Osteoblast (primary cell): ENCODE measurements around the gene LASP1. TPM values are rescaled to one million over a fixed set of nuclear protein-coding genes. Genes with fewer than 3 reads are reported as not detected.

Experiments
- DNase-seq: peaks from one replicate; pipeline ENCODE4 v3.0.0; 2011; ENCODE audit warnings: low spot score, mixed read lengths; ENCODE audit not compliant: insufficient read length; ENCODE audit errors: missing footprints
- H2AFZ ChIP-seq: 2 replicates; pipeline ENCODE4 v1.6.0; 2011; ENCODE audit warnings: mild to moderate bottlenecking, low read length
- H3K27ac ChIP-seq: 2 replicates; pipeline ENCODE4 v1.5.1; 2011; ENCODE audit warnings: mild to moderate bottlenecking, low read depth, low read length, moderate library complexity
- H3K27me3 ChIP-seq: 2 replicates; pipeline ENCODE4 v1.6.0; 2012; ENCODE audit warnings: mild to moderate bottlenecking, control low read depth, inconsistent platforms, low read length, moderate library complexity; ENCODE audit not compliant: insufficient read depth
- H3K36me3 ChIP-seq: 2 replicates; pipeline ENCODE4 v1.5.1; 2011; ENCODE audit warnings: mild to moderate bottlenecking, low read length, control low read depth, moderate library complexity; ENCODE audit not compliant: insufficient read depth
- H3K4me1 ChIP-seq: 2 replicates; pipeline ENCODE4 v1.5.1; 2011; ENCODE audit warnings: mild to moderate bottlenecking, low read length, control low read depth, moderate library complexity; ENCODE audit not compliant: insufficient read depth
- H3K4me2 ChIP-seq: 2 replicates; pipeline ENCODE4 v1.6.0; 2011; ENCODE audit warnings: mild to moderate bottlenecking, low read length; ENCODE audit not compliant: insufficient read depth
- H3K4me3 ChIP-seq: fragments of 200-600 bp; sonication (generic); 3 replicates; pipeline ENCODE4 v1.5.1; 2012; ENCODE audit warnings: mild to moderate bottlenecking, low read length, inconsistent platforms; ENCODE audit not compliant: insufficient read depth
- H3K79me2 ChIP-seq: 2 replicates; pipeline ENCODE4 v1.6.0; 2012; ENCODE audit warnings: mild to moderate bottlenecking, low read length, control low read depth, inconsistent platforms; ENCODE audit not compliant: insufficient read depth
- H3K9me3 ChIP-seq: 2 replicates; pipeline ENCODE4 v1.5.1; 2011; ENCODE audit warnings: low read depth, low read length, control low read depth
- H4K20me1 ChIP-seq: 2 replicates; pipeline ENCODE4 v1.6.0; 2012; ENCODE audit warnings: mild to moderate bottlenecking, low read length, control low read depth; ENCODE audit not compliant: insufficient read depth
- total RNA-seq: library from RNA; depleted of rRNA; stranded (reverse); fragments of >200 nt; gene quantifications from 2 replicates; pipeline ENCODE4 v1.2.3, GENCODE V29; 2012
- TF ChIP-seq, protein P1 (sequence below): IDR thresholded peaks from 2 replicates; pipeline ENCODE4 v1.5.1; 2011; ENCODE audit warnings: mild to moderate bottlenecking, low read depth, low read length, moderate library complexity; ENCODE audit errors: extremely low read depth

LASP1 gene
- total RNA-seq, 1 donor, result 228 TPM

- no peaks in the 10 kb centered on the region for H3K9me3 ChIP-seq
- no peak overlapping the region for H2AFZ ChIP-seq
- no peak overlapping the region for H3K4me2 ChIP-seq
- peak overlapping the region; percentile 51 for H3K27ac ChIP-seq
- H4K20me1 ChIP-seq, result peaks cover 80% of the 10 kb centered on the region
- H3K4me1 ChIP-seq, result no peaks in the 10 kb centered on the region
- H3K4me3 ChIP-seq, result no peak overlapping the region
- H3K36me3 ChIP-seq, result peaks cover 88% of the 10 kb centered on the region
- TF ChIP-seq, protein P1, sequence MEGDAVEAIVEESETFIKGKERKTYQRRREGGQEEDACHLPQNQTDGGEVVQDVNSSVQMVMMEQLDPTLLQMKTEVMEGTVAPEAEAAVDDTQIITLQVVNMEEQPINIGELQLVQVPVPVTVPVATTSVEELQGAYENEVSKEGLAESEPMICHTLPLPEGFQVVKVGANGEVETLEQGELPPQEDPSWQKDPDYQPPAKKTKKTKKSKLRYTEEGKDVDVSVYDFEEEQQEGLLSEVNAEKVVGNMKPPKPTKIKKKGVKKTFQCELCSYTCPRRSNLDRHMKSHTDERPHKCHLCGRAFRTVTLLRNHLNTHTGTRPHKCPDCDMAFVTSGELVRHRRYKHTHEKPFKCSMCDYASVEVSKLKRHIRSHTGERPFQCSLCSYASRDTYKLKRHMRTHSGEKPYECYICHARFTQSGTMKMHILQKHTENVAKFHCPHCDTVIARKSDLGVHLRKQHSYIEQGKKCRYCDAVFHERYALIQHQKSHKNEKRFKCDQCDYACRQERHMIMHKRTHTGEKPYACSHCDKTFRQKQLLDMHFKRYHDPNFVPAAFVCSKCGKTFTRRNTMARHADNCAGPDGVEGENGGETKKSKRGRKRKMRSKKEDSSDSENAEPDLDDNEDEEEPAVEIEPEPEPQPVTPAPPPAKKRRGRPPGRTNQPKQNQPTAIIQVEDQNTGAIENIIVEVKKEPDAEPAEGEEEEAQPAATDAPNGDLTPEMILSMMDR, result no peak
- no peaks in the 10 kb centered on the region for H3K27me3 ChIP-seq
- peaks cover 96% of the 10 kb centered on the region for H3K79me2 ChIP-seq
- no peak for DNase-seq
These were observed 36.8 kb downstream of the LASP1 start for GRCh38 chr17:38906460-38907228.

DNA sequence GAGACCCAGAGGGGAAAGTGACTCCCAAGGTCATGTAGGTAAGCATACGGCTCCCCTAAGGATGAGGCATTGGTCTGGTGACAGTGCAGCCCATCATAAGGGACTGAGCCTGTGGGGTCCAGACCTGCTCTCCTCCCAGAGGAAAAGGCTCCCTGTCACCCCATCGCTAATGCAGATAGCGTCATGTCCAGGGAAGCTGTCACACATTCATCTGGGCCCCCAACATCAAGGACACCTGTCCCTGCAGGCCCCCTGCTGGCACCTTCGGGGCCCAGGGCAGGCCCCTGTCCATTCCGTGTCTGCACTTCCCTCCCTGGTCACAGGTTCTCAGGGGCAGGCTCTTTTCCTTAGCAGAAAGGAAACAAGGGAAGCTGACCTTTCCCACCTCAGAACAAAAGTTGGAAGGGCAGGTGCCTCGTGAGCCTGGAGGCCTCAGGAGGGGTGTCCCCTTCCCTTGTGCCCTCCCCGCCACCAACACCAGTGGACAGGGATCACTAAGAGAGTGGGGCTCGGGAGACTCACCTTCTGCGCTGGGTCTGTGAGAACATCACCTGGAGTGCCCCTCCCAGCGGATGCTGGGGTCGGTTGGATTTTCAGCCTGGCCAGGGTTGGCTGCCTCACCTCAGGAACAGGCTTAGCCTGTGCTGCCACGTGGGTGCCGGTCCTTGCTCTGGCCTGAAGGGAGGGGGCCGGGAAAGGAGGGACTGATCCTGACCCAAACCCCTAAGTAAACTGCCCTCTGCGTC lies 38.2 kb downstream of the LASP1 start:
- Histone ChIP-seq H3K4me3 (no peak overlapping the region), H3K9me3 (no peaks in the 10 kb centered on the region), H3K27ac (no peak overlapping the region), H2AFZ (no peak overlapping the region), H3K4me2 (no peak overlapping the region), H3K27me3 (no peaks in the 10 kb centered on the region), H3K4me1 (peaks cover 5% of the 10 kb centered on the region), H3K79me2 (peaks cover 99% of the 10 kb centered on the region), H3K36me3 (peaks cover 90% of the 10 kb centered on the region), H4K20me1 (peaks cover 82% of the 10 kb centered on the region)
- TF ChIP-seq, protein P1, result no peak
- peak; percentile 54 for DNase-seq

DNA sequence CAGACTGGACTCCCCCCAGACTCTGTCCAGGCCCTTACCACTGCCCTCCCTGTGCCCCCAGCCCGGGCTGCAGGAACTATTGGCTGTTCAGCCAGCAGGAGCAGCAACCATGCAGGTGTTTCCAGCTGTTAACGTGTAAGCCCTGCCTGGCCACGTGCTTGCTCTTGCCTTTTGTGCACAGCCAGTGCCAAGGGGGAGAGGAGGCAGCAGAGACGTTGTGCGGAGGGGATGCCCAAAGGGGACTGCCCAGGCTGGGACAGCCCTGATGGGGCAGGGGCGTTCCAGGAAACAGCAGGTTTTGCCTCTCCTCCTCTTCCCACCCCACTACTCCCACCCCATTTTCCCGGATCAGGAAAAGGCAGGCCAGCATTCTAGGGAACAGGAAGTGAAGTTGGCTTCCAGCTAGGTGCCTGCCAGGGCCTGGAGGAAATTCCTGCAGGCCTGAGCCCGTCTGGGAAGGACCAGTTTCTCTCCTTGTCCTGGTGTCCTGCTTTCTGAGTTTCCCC lies 38.9 kb downstream of the LASP1 start:
- no peak overlapping the region for H2AFZ ChIP-seq
- H3K9me3 ChIP-seq, result no peaks in the 10 kb centered on the region
- no peak overlapping the region for H3K4me2 ChIP-seq
- no peaks in the 10 kb centered on the region for H3K27me3 ChIP-seq
- peaks cover 97% of the 10 kb centered on the region for H3K79me2 ChIP-seq
- peaks cover 79% of the 10 kb centered on the region for H4K20me1 ChIP-seq
- peaks cover 5% of the 10 kb centered on the region for H3K4me1 ChIP-seq
- H3K36me3 ChIP-seq, result peaks cover 88% of the 10 kb centered on the region
- no peak overlapping the region for H3K4me3 ChIP-seq
- H3K27ac ChIP-seq, result no peak overlapping the region
- peak; percentile 66 for DNase-seq
- TF ChIP-seq, protein P1, result no peak

GRCh38 chr17:38910325-38910724 lies 40.5 kb downstream of the LASP1 start:
- H3K4me2 ChIP-seq, result no peak overlapping the region
- no peaks in the 10 kb centered on the region for H3K9me3 ChIP-seq
- H3K79me2 ChIP-seq, result peaks cover 96% of the 10 kb centered on the region
- peaks cover 5% of the 10 kb centered on the region for H3K4me1 ChIP-seq
- TF ChIP-seq, protein P1, result no peak
- H3K36me3 ChIP-seq, result peaks cover 89% of the 10 kb centered on the region
- no peak overlapping the region for H3K4me3 ChIP-seq
- DNase-seq, result peak; percentile 77
- no peak overlapping the region for H2AFZ ChIP-seq
- no peaks in the 10 kb centered on the region for H3K27me3 ChIP-seq
- peaks cover 86% of the 10 kb centered on the region for H4K20me1 ChIP-seq
- no peak overlapping the region for H3K27ac ChIP-seq
